ENCODE measurements around the gene PXN.
"Not testable (repeated sequence)": the region's sequence is repeated elsewhere in the genome, so short reads cannot be mapped to it uniquely, and the experiment has no call there.

DNA sequence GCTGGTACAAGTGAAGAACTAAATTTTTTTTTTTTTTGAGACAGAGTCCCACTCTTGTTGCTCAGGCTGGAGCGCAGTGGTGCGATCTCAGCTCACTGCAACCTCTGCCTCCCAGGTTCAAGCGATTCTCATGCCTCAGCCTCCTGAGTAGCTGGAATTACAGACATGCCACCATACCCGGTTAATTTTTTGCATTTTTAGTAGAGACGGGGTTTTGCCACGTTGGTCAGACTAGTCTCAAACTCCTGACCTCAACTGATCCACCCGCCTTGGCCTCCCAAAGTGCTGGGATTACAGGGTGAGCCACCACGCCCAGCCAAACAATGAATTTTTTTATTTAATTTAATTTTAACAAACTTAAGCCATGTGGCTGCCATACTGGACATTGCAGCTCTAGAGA, 72.2 kb downstream of the PXN start:
- TF ChIP-seq, protein P1, sequence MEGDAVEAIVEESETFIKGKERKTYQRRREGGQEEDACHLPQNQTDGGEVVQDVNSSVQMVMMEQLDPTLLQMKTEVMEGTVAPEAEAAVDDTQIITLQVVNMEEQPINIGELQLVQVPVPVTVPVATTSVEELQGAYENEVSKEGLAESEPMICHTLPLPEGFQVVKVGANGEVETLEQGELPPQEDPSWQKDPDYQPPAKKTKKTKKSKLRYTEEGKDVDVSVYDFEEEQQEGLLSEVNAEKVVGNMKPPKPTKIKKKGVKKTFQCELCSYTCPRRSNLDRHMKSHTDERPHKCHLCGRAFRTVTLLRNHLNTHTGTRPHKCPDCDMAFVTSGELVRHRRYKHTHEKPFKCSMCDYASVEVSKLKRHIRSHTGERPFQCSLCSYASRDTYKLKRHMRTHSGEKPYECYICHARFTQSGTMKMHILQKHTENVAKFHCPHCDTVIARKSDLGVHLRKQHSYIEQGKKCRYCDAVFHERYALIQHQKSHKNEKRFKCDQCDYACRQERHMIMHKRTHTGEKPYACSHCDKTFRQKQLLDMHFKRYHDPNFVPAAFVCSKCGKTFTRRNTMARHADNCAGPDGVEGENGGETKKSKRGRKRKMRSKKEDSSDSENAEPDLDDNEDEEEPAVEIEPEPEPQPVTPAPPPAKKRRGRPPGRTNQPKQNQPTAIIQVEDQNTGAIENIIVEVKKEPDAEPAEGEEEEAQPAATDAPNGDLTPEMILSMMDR (IDR thresholded peaks at IDR 0.05; ENCODE audit: low read depth, low read length, missing input control): not testable (repeated sequence)
- not testable (repeated sequence) for TF ChIP-seq SP1 (IDR thresholded peaks at IDR 0.05)
